SK-N-SH (cell line): ENCODE results near the gene FAM131A. TPM values are rescaled to one million over a fixed set of nuclear protein-coding genes. Genes with fewer than 3 reads are reported as not detected.

Source experiments
- CTCF ChIA-PET: fragments of 300-600, 350-600 bp; formaldehyde crosslinking; extraction: SDS; loops from one replicate; lab custom pipeline; 2021; lab: Yijun Ruan, JAX
- POLR2A ChIA-PET: fragments of 350-600 bp; sonication (Branson Sonifier 250); formaldehyde crosslinking; extraction: SDS; loops from one replicate; lab custom pipeline; 2020; ENCODE audit warnings: antibody characterized with exemption, inconsistent platforms; lab: Yijun Ruan, JAX
- DNase-seq: peaks from one replicate; pipeline ENCODE4 v3.0.0; 2012
- H2AFZ ChIP-seq: fragments of 200-600 bp; sonication (generic); 2 replicates; pipeline ENCODE4 v1.8.1; 2016; ENCODE audit warnings: antibody characterized with exemption, mild to moderate bottlenecking, low read depth
- H3F3A ChIP-seq: fragments of 200-600 bp; sonication (generic); replicated peaks from 2 replicates; pipeline ENCODE3; 2016; ENCODE audit warnings: antibody characterized with exemption, mild to moderate bottlenecking; ENCODE audit not compliant: insufficient read depth
- H3K27ac ChIP-seq, 2 experiments: fragments of 200-500 bp in 1 of 2; fragments of 200-600 bp in 1 of 2; sonication (Bioruptor generic) in 1 of 2; sonication (generic), shearing (Covaris generic) in 1 of 2; 2 replicates each; pipeline versions ENCODE4 v1.5.1 to v1.6.1; 2014 to 2016; ENCODE audit warnings: low read depth in 2 of 2, inconsistent platforms in 1 of 2, low read length in 1 of 2, mild to moderate bottlenecking in 1 of 2, mixed read lengths in 1 of 2
- H3K27me3 ChIP-seq: fragments of 200-600 bp; sonication (generic), shearing (Covaris generic); 2 replicates; pipeline ENCODE4 v1.6.1; 2016; ENCODE audit warnings: mixed run types; ENCODE audit not compliant: insufficient read depth
- H3K36me3 ChIP-seq, 2 experiments: fragments of 200-500 bp in 1 of 2; fragments of 200-600 bp in 1 of 2; sonication (Bioruptor generic) in 1 of 2; sonication (generic) in 1 of 2; replicated peaks in 1 of 2; 2 replicates each; pipeline versions ENCODE3 to v1.5.1; 2014 to 2016; ENCODE audit warnings: low read length in 1 of 2, mild to moderate bottlenecking in 1 of 2; ENCODE audit not compliant: insufficient read depth in 2 of 2, control insufficient read depth in 1 of 2
- H3K4me1 ChIP-seq, 2 experiments: fragments of 200-500 bp in 1 of 2; fragments of 200-600 bp in 1 of 2; sonication (Bioruptor generic) in 1 of 2; sonication (generic), shearing (Covaris generic) in 1 of 2; 2 replicates each; pipeline versions ENCODE4 v1.5.1 to v1.6.1; 2014 to 2016; ENCODE audit warnings: low read depth in 1 of 2, low read length in 1 of 2, mixed run types in 1 of 2; ENCODE audit not compliant: insufficient read depth in 2 of 2, control insufficient read depth in 1 of 2
- H3K4me2 ChIP-seq: fragments of 200-600 bp; sonication (generic), shearing (Covaris generic); 2 replicates; pipeline ENCODE4 v1.6.1; 2017; ENCODE audit warnings: mixed run types
- H3K4me3 ChIP-seq, 2 experiments: fragments of 200-500 bp in 1 of 2; fragments of 200-600 bp in 1 of 2; sonication (Bioruptor generic) in 1 of 2; sonication (generic), shearing (Covaris generic) in 1 of 2; 2 replicates each; pipeline versions ENCODE4 v1.5.1 to v1.8.1; 2014 to 2016; ENCODE audit warnings: low read depth in 2 of 2, inconsistent platforms in 1 of 2, low read length in 1 of 2, mild to moderate bottlenecking in 1 of 2, mixed read lengths in 1 of 2, moderate library complexity in 1 of 2
- H3K79me2 ChIP-seq: fragments of 200-600 bp; sonication (generic); 2 replicates; pipeline ENCODE4 v1.8.1; 2017; ENCODE audit warnings: mild to moderate bottlenecking; ENCODE audit not compliant: insufficient read depth
- H3K9ac ChIP-seq: fragments of 200-600 bp; sonication (generic); 2 replicates; pipeline ENCODE4 v1.6.1; 2017; ENCODE audit warnings: mixed run types
- H3K9me2 ChIP-seq: fragments of 200-600 bp; sonication (generic); 2 replicates; pipeline ENCODE4 v1.6.1; 2017; ENCODE audit warnings: mixed run types
- H3K9me3 ChIP-seq: fragments of 200-600 bp; sonication (generic); 2 replicates; pipeline ENCODE4 v1.6.1; 2017; ENCODE audit warnings: mixed run types, mild to moderate bottlenecking, moderate library complexity
- H4K20me1 ChIP-seq: fragments of 200-600 bp; sonication (generic); 2 replicates; pipeline ENCODE4 v1.6.1; 2017; ENCODE audit warnings: mild to moderate bottlenecking, mixed run types; ENCODE audit not compliant: insufficient read depth
- CHD2 ChIP-seq: fragments of 150-350 bp; IDR thresholded peaks from 2 replicates; pipeline ENCODE4 v1.6.1; 2018; ENCODE audit warnings: low read length; ENCODE audit not compliant: partially characterized antibody
- EP300 ChIP-seq, 2 experiments: IDR thresholded peaks; 2 replicates each; pipeline versions ENCODE4 v1.4.0 to v1.6.1; 2012; ENCODE audit warnings: borderline replicate concordance in 1 of 2, low read depth in 1 of 2, low read length in 1 of 2
- EZH2phosphoT487 ChIP-seq: fragments of 200-600 bp; sonication (generic); IDR thresholded peaks from 2 replicates; pipeline ENCODE4 v1.6.1; 2017; ENCODE audit warnings: low read depth, mixed run types, mild to moderate bottlenecking, antibody characterized with exemption, moderate library complexity, borderline replicate concordance
- FOSL2 ChIP-seq: IDR thresholded peaks from 2 replicates; pipeline ENCODE4 v1.4.0; 2012; ENCODE audit warnings: low read depth, mild to moderate bottlenecking, moderate library complexity, borderline replicate concordance
- FOXJ3 ChIP-seq: sonication (generic); formaldehyde crosslinking; IDR thresholded peaks from 2 replicates; pipeline ENCODE4 v1.5.1; 2020; ENCODE audit warnings: mild to moderate bottlenecking, missing genetic modification reagents
- FOXM1 ChIP-seq: IDR thresholded peaks from 2 replicates; pipeline ENCODE4 v1.4.0; 2012; ENCODE audit warnings: low read depth, mild to moderate bottlenecking
- GATA2 ChIP-seq: sonication (generic); formaldehyde crosslinking; IDR thresholded peaks from 2 replicates; pipeline ENCODE4 v1.5.0; 2020; ENCODE audit warnings: mild to moderate bottlenecking, missing genetic modification reagents
- JUND ChIP-seq: IDR thresholded peaks from 2 replicates; pipeline ENCODE4 v1.4.0; 2012
- MAX ChIP-seq: IDR thresholded peaks from 2 replicates; pipeline ENCODE4 v1.4.0; 2012; ENCODE audit warnings: low read depth
- MEF2A ChIP-seq: IDR thresholded peaks from 2 replicates; pipeline ENCODE4 v1.4.0; 2012; ENCODE audit warnings: low read depth, borderline replicate concordance
- MXI1 ChIP-seq: IDR thresholded peaks from 2 replicates; pipeline ENCODE4 v1.6.1; 2012; ENCODE audit warnings: mild to moderate bottlenecking, low read depth, low read length, improper control_type of control experiment
- NFIC ChIP-seq: IDR thresholded peaks from 2 replicates; pipeline ENCODE4 v1.4.0; 2012; ENCODE audit warnings: borderline replicate concordance
- NRF1 ChIP-seq: IDR thresholded peaks from 2 replicates; pipeline ENCODE4 v1.6.1; 2012; ENCODE audit warnings: low read depth, mild to moderate bottlenecking, low read length
- POLR2AphosphoS5 ChIP-seq: IDR thresholded peaks from 2 replicates; pipeline ENCODE4 v1.6.1; 2012; ENCODE audit warnings: low read depth, low read length
- RAD21 ChIP-seq: IDR thresholded peaks from 2 replicates; pipeline ENCODE4 v1.6.1; 2012; ENCODE audit warnings: mild to moderate bottlenecking, low read length
- RCOR1 ChIP-seq: fragments of 150-350 bp; IDR thresholded peaks from 2 replicates; pipeline ENCODE4 v1.6.1; 2017; ENCODE audit warnings: antibody characterized with exemption, low read length
- RFX5 ChIP-seq: IDR thresholded peaks from 2 replicates; pipeline ENCODE4 v1.6.1; 2012; ENCODE audit warnings: mild to moderate bottlenecking, improper control_type of control experiment, low read length
- RXRA ChIP-seq: IDR thresholded peaks from 2 replicates; pipeline ENCODE4 v1.4.0; 2012; ENCODE audit warnings: low read depth, mild to moderate bottlenecking, borderline replicate concordance
- SIN3A ChIP-seq: IDR thresholded peaks from 2 replicates; pipeline ENCODE4 v1.6.1; 2012; ENCODE audit warnings: low read depth, mild to moderate bottlenecking, low read length, moderate library complexity, borderline replicate concordance
- SMC3 ChIP-seq: IDR thresholded peaks from 2 replicates; pipeline ENCODE4 v1.6.1; 2012; ENCODE audit warnings: low read depth, low read length, improper control_type of control experiment
- TAF1 ChIP-seq: IDR thresholded peaks from 2 replicates; pipeline ENCODE4 v1.6.1; 2012; ENCODE audit warnings: low read depth, mild to moderate bottlenecking, low read length, moderate library complexity, borderline replicate concordance
- TCF12 ChIP-seq: IDR thresholded peaks from 2 replicates; pipeline ENCODE4 v1.4.0; 2012
- TEAD4 ChIP-seq: IDR thresholded peaks from 2 replicates; pipeline ENCODE4 v1.4.0; 2012; ENCODE audit warnings: mild to moderate bottlenecking, borderline replicate concordance; ENCODE audit not compliant: insufficient read depth
- USF1 ChIP-seq: IDR thresholded peaks from 2 replicates; pipeline ENCODE4 v1.4.0; 2012; ENCODE audit warnings: low read depth, borderline replicate concordance
- USF2 ChIP-seq: fragments of 150-350 bp; IDR thresholded peaks from 2 replicates; pipeline ENCODE4 v1.6.1; 2017; ENCODE audit warnings: antibody characterized with exemption, low read length, low read depth, borderline replicate concordance
- YY1 ChIP-seq: IDR thresholded peaks from 2 replicates; pipeline ENCODE4 v1.4.0; 2012; ENCODE audit warnings: low read depth, mild to moderate bottlenecking
- WGBS: methylation state at CpG from one replicate; pipeline ENCODE4 v1.1.6; 2017; ENCODE audit warnings: low lambda C conversion rate; 5-methylcytosine and 5-hydroxymethylcytosine counted together
- polyA plus RNA-seq, 3 experiments: library from polyadenylated mRNA; depleted of rRNA; stranded (reverse); fragments of >200 nt; gene quantifications; 2 replicates each; pipeline ENCODE4 v1.2.3, GENCODE V29; 2012
- TF ChIP-seq, protein P1 (sequence below): fragments of 150-350 bp; IDR thresholded peaks from 2 replicates; pipeline ENCODE4 v1.6.1; 2016; ENCODE audit warnings: mild to moderate bottlenecking, low read depth, low read length
- TF ChIP-seq, protein P2 (sequence below): IDR thresholded peaks from 2 replicates; pipeline ENCODE4; 2012

FAM131A gene
- polyA plus RNA-seq, 1 of the 3 experiments (the other 2 are of a cell fraction), result 31.6 TPM

DNA sequence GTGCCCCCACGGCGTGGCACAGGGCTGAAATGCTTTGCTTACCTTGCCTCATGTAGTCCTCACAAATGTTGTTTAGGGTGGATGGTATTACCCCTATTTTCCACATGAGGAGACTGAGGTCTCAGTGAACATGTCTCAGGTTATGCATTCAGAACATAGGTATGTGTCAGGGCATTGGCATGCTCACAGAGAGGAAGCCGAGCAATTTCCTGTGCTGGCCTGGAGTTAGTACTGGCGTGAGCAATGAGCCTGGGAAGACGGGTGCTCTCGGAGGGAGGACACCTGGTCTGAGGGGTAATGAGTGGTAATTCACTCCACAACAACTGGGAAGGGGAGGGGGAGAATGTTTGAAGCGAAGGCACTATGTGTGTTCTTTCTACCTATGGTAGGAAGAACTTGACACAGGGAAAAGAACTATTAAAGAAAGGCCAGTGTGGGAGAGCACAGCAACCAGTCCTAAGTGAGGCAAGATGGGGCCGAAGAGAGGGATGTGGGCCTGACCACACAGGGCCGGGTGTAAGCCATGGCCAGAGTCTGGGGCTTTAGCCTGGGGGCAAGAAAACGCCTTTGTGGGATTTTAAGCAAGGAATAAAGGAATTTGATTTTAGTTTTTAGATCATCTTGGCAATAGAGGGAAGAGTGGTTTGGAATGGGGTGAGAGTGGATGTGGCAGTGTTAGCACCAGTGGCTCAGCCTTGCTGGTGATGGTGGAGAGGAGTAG is 4.9 kb upstream of the FAM131A start (continued):
- TF ChIP-seq FOXJ3 (CRISPR knock-in tag) (no peak), MAX (peak; percentile 74), SMC3 (no peak), TCF12 (peak; percentile 76), CHD2 (no peak), EZH2phosphoT487 (no peak), NRF1 (no peak), POLR2AphosphoS5 (no peak; the same call in 1 of the 2 replicates), RCOR1 (no peak), GATA2 (CRISPR knock-in tag) (no peak), MEF2A (no peak), FOSL2 (peak; percentile 64; the same call in 1 of the 2 replicates), TEAD4 (peak; percentile 69; the same call in 1 of the 2 replicates), TAF1 (no peak), RXRA (no peak), MXI1 (no peak), SIN3A (0 out of 2 replicates have a peak, but pooled peaks have one; percentile 59), FOXM1 (no peak), RFX5 (no peak)

- CTCF ChIA-PET, result no interaction called here
- no peak for DNase-seq
- peaks cover 53 to 62% of the 10 kb centered on the region in 2 experiments for H3K36me3 ChIP-seq
- H3K9ac ChIP-seq, result peak overlapping the region; percentile 53
- no peak overlapping the region for H2AFZ ChIP-seq
- H3F3A ChIP-seq, result peaks cover 72% of the 10 kb centered on the region
- H3K4me3 ChIP-seq, result no peak overlapping the region
- H3K4me1 ChIP-seq, result peaks cover 28 to 45% of the 10 kb centered on the region in 2 experiments; a peak in 3 of 4 replicates
- H3K4me2 ChIP-seq, result peak overlapping the region; percentile 48
- POLR2A ChIA-PET, result no interaction called here
- TF ChIP-seq EZH2phosphoT487 (no peak), RXRA (no peak), JUND (no peak), EP300 (IDR thresholded peaks at IDR 0.05; ENCODE audit: borderline replicate concordance in 1 of 2, low read depth in 1 of 2, low read length in 1 of 2) (no peak), MAX (no peak), GATA2 (CRISPR knock-in tag) (no peak), USF2 (no peak), RAD21 (no peak), NFIC (no peak), FOSL2 (no peak), USF1 (no peak), YY1 (no peak)
- TF ChIP-seq, protein P1, sequence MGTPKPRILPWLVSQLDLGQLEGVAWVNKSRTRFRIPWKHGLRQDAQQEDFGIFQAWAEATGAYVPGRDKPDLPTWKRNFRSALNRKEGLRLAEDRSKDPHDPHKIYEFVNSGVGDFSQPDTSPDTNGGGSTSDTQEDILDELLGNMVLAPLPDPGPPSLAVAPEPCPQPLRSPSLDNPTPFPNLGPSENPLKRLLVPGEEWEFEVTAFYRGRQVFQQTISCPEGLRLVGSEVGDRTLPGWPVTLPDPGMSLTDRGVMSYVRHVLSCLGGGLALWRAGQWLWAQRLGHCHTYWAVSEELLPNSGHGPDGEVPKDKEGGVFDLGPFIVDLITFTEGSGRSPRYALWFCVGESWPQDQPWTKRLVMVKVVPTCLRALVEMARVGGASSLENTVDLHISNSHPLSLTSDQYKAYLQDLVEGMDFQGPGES, result no peak
- TF ChIP-seq, protein P2, sequence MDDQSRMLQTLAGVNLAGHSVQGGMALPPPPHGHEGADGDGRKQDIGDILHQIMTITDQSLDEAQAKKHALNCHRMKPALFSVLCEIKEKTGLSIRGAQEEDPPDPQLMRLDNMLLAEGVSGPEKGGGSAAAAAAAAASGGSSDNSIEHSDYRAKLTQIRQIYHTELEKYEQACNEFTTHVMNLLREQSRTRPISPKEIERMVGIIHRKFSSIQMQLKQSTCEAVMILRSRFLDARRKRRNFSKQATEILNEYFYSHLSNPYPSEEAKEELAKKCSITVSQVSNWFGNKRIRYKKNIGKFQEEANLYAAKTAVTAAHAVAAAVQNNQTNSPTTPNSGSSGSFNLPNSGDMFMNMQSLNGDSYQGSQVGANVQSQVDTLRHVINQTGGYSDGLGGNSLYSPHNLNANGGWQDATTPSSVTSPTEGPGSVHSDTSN, result no peak
- 95% methylated on average over 6 of the region's 6 CpGs for WGBS
- no peaks in the 10 kb centered on the region for H3K9me3 ChIP-seq
- no peaks in the 10 kb centered on the region for H3K9me2 ChIP-seq
- no peaks in the 10 kb centered on the region for H3K27me3 ChIP-seq
- peak overlapping the region; percentile 41 to 90 for H3K27ac ChIP-seq
- peaks cover 23% of the 10 kb centered on the region for H4K20me1 ChIP-seq
- H3K79me2 ChIP-seq, result peaks cover 59% of the 10 kb centered on the region
Observed at GRCh38 chr3:184333190-184333589, 4.2 kb upstream of the FAM131A start.
